H9 (cell line): ENCODE results near the gene MRC1. TPM values are rescaled to one million over a fixed set of nuclear protein-coding genes. Genes with fewer than 3 reads are reported as not detected.

Source experiments
- DNase-seq: peaks from one replicate; pipeline ENCODE4 v3.0.0-alpha.2; 2017
- H2AFZ ChIP-seq: one replicate; pipeline ENCODE4 v1.6.1; 2013; ENCODE audit warnings: mild to moderate bottlenecking, low read length, control low read depth, moderate library complexity
- H2AK5ac ChIP-seq: 2 replicates; pipeline ENCODE4 v1.6.1; 2013; ENCODE audit warnings: low read length, control low read depth, mixed read lengths; ENCODE audit not compliant: insufficient read length
- H2BK120ac ChIP-seq: one replicate; pipeline ENCODE4 v1.6.1; 2013; ENCODE audit warnings: low read depth, mild to moderate bottlenecking, low read length, control low read depth, inconsistent platforms; ENCODE audit not compliant: poor library complexity, severe bottlenecking
- H2BK12ac ChIP-seq: 2 replicates; pipeline ENCODE4 v1.6.1; 2013; ENCODE audit warnings: low read length, control low read depth, mixed read lengths, low read depth; ENCODE audit not compliant: insufficient read length
- H2BK15ac ChIP-seq: 2 replicates; pipeline ENCODE4 v1.6.1; 2013; ENCODE audit warnings: low read depth, low read length, control low read depth
- H2BK20ac ChIP-seq: one replicate; pipeline ENCODE4 v1.6.1; 2013; ENCODE audit warnings: low read depth, mild to moderate bottlenecking, low read length, control low read depth, inconsistent platforms; ENCODE audit not compliant: poor library complexity, severe bottlenecking
- H2BK5ac ChIP-seq: 2 replicates; pipeline ENCODE4 v1.6.1; 2013; ENCODE audit warnings: low read length, control low read depth, mixed read lengths; ENCODE audit not compliant: insufficient read length
- H3K14ac ChIP-seq: 2 replicates; pipeline ENCODE4 v1.6.1; 2013; ENCODE audit warnings: low read length, control low read depth; ENCODE audit not compliant: insufficient read depth
- H3K18ac ChIP-seq: 2 replicates; pipeline ENCODE4 v1.6.1; 2013; ENCODE audit warnings: low read depth, mild to moderate bottlenecking, mixed read lengths, low read length, control low read depth; ENCODE audit not compliant: insufficient read length
- H3K23ac ChIP-seq: 2 replicates; pipeline ENCODE4 v1.6.1; 2013; ENCODE audit warnings: low read length, control low read depth, mixed read lengths, low read depth; ENCODE audit not compliant: insufficient read length
- H3K23me2 ChIP-seq: 2 replicates; pipeline ENCODE4 v1.6.1; 2013; ENCODE audit warnings: low read depth, mild to moderate bottlenecking, mixed read lengths, low read length, control low read depth; ENCODE audit not compliant: insufficient read length, poor library complexity, severe bottlenecking
- H3K27ac ChIP-seq: 2 replicates; pipeline ENCODE4 v1.5.1; 2013; ENCODE audit warnings: low read length, control low read depth, mixed read lengths, low read depth; ENCODE audit not compliant: insufficient read length
- H3K27me3 ChIP-seq: 2 replicates; pipeline ENCODE4 v1.6.1; 2013; ENCODE audit warnings: low read length, control low read depth, inconsistent platforms; ENCODE audit not compliant: insufficient read depth
- H3K4ac ChIP-seq: 2 replicates; pipeline ENCODE4 v1.6.1; 2013; ENCODE audit warnings: low read depth, mild to moderate bottlenecking, control low read depth, inconsistent platforms, low read length, moderate library complexity
- H3K4me1 ChIP-seq: 2 replicates; pipeline ENCODE4 v1.6.1; 2013; ENCODE audit warnings: low read length, control low read depth, inconsistent platforms; ENCODE audit not compliant: insufficient read depth
- H3K4me2 ChIP-seq: 2 replicates; pipeline ENCODE4 v1.6.1; 2013; ENCODE audit warnings: low read length, control low read depth, mixed read lengths; ENCODE audit not compliant: insufficient read length, insufficient read depth
- H3K56ac ChIP-seq: 2 replicates; pipeline ENCODE4 v1.6.1; 2013; ENCODE audit warnings: low read depth, mild to moderate bottlenecking, mixed read lengths, low read length, control low read depth; ENCODE audit not compliant: insufficient read length
- H3K79me1 ChIP-seq: 2 replicates; pipeline ENCODE4 v1.6.1; 2013; ENCODE audit warnings: low read depth, mild to moderate bottlenecking, moderate library complexity, low read length, control low read depth, inconsistent platforms; ENCODE audit not compliant: insufficient read depth, poor library complexity, severe bottlenecking
- H3K79me2 ChIP-seq: 2 replicates; pipeline ENCODE4 v1.6.1; 2013; ENCODE audit warnings: low read length, control low read depth, inconsistent platforms; ENCODE audit not compliant: insufficient read depth
- H3K9ac ChIP-seq: 2 replicates; pipeline ENCODE4 v1.6.1; 2013; ENCODE audit warnings: low read length, control low read depth, mixed read lengths; ENCODE audit not compliant: insufficient read length; ENCODE audit errors: extremely low read depth
- H3K9me3 ChIP-seq: one replicate; pipeline ENCODE4 v1.6.1; 2013; ENCODE audit warnings: low read depth, low read length, inconsistent platforms; ENCODE audit not compliant: control insufficient read depth
- H3T11ph ChIP-seq: one replicate; pipeline ENCODE4 v1.6.1; 2013; ENCODE audit warnings: mild to moderate bottlenecking, low read length, control low read depth, inconsistent platforms
- H4K20me1 ChIP-seq: one replicate; pipeline ENCODE4 v1.6.1; 2013; ENCODE audit not compliant: control insufficient read depth, insufficient read length, insufficient read depth
- H4K5ac ChIP-seq: 2 replicates; pipeline ENCODE4 v1.6.1; 2013; ENCODE audit warnings: low read depth, mild to moderate bottlenecking, mixed read lengths, low read length, control low read depth; ENCODE audit not compliant: insufficient read length
- H4K8ac ChIP-seq: replicated peaks from 2 replicates; pipeline ENCODE4 v1.6.1; 2013; ENCODE audit warnings: low read length, control low read depth, mixed read lengths, low read depth; ENCODE audit not compliant: insufficient read length
- H4K91ac ChIP-seq: 2 replicates; pipeline ENCODE4 v1.6.1; 2013; ENCODE audit warnings: low read depth, mild to moderate bottlenecking, moderate library complexity, mixed read lengths, low read length, control low read depth; ENCODE audit not compliant: insufficient read length
- H3K27ac Mint-ChIP-seq, 3 experiments: 2 replicates in 2 of 3; 3 replicates in 1 of 3; pipeline ENCODE4 v1.8.0; 2020 to 2021; ENCODE audit warnings: mixed read lengths in 3 of 3, mild to moderate bottlenecking in 1 of 3, moderate library complexity in 1 of 3
- H3K27me3 Mint-ChIP-seq: 2 replicates; pipeline ENCODE4 v1.8.0; 2021; ENCODE audit warnings: low read depth, mild to moderate bottlenecking, moderate library complexity, mixed read lengths
- H3K36me3 Mint-ChIP-seq, 3 experiments: 2 replicates in 2 of 3; 3 replicates in 1 of 3; pipeline ENCODE4 v1.8.0; 2020 to 2021; ENCODE audit warnings: low read depth in 3 of 3, mixed read lengths in 3 of 3; ENCODE audit not compliant: insufficient read depth in 1 of 3
- H3K4me1 Mint-ChIP-seq, 2 experiments: 2 replicates each; pipeline ENCODE4 v1.8.0; 2020; ENCODE audit warnings: mixed read lengths in 2 of 2
- H3K4me3 Mint-ChIP-seq, 2 experiments: 2 replicates in 1 of 2; 3 replicates in 1 of 2; pipeline ENCODE4 v1.8.0; 2020 to 2021; ENCODE audit warnings: mild to moderate bottlenecking in 2 of 2, mixed read lengths in 2 of 2, moderate library complexity in 1 of 2
- H3K9me3 Mint-ChIP-seq, 2 experiments: 2 replicates in 1 of 2; 3 replicates in 1 of 2; pipeline ENCODE4 v1.8.0; 2020; ENCODE audit warnings: mild to moderate bottlenecking in 2 of 2, mixed read lengths in 2 of 2, moderate library complexity in 1 of 2
- WGBS: extraction: QIAGEN DNeasy Blood & Tissue Kit; methylation state at CpG from one replicate; pipeline ENCODE4 v1.1.7; 2013; ENCODE audit warnings: missing lambda C conversion rate, low lambda C conversion rate, mixed read lengths; ENCODE audit not compliant: insufficient read length; ENCODE audit errors: extremely low coverage; 5-methylcytosine and 5-hydroxymethylcytosine counted together
- total RNA-seq: library from RNA; stranded (reverse); gene quantifications from 2 replicates; pipeline ENCODE4 v1.2.1, GENCODE V29; 2021
- TF ChIP-seq, protein P1 (sequence below): fragments of 200-600 bp; sonication (generic); conservative IDR thresholded peaks from 3 replicates; pipeline ENCODE4 v1.8.0; 2021; ENCODE audit warnings: antibody characterized with exemption, mild to moderate bottlenecking

The MRC1 gene
- total RNA-seq, 1 experiment from 2014 or later: not detected

DNA sequence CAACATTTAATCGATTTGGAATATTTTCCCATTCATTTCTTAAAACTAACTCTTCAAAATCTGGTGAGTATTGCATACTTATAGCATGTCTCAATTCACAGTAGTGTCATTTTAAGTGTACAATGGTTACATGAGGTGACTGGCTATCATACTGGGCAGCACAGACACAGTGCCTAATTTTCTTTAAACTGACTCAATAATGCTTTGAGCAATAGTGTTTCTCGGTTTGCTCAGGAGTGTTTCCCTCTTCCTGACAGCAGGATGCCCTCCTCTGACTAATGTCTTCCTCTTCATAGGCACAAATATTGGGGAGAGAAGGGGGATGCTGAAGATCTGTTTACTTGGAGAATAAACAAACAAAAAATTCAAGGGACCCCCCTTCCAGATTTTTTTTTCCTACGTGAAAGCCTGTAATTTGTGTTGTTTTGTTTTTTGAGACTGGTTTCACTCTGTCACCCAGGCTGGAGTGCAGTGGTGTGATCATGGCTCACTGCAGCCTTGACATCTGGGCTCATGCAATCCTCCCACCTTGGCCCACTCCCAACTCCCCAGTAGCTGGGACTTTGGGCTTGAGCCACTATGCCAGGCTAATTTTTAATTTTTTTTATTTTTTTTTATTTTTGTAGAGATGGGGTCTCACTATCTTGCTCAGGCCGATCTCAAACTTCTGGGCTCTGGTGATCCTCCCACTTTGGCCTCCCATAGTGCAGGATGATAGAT lies 2.2 kb downstream of the MRC1 start:
- no CpG with 5 or more reads among the region's 4 CpGs for WGBS
- Histone ChIP-seq H2BK120ac (no peak overlapping the region), H3K56ac (no peak overlapping the region), H3K79me1 (no peaks in the 10 kb centered on the region), H3K27me3 (no peaks in the 10 kb centered on the region), H3K9me3 (no peaks in the 10 kb centered on the region), H3K9ac (no peak overlapping the region), H3T11ph (no peak overlapping the region), H2BK12ac (no peak overlapping the region), H2BK15ac (no peak overlapping the region), H3K4me1 (no peaks in the 10 kb centered on the region; the same call in 1 of the 2 replicates), H3K23me2 (no peaks in the 10 kb centered on the region), H3K79me2 (no peaks in the 10 kb centered on the region), H3K23ac (no peak overlapping the region), H3K4ac (no peak overlapping the region), H3K18ac (no peak overlapping the region), H3K27ac (no peak overlapping the region), H3K4me2 (no peak overlapping the region), H4K8ac (no peak overlapping the region), H2AFZ (no peak overlapping the region), H4K5ac (no peak overlapping the region), H4K91ac (no peak overlapping the region), H2AK5ac (no peak overlapping the region), H3K14ac (no peak overlapping the region), H4K20me1 (no peaks in the 10 kb centered on the region), H2BK5ac (no peak overlapping the region), H2BK20ac (no peak overlapping the region)
- Mint-ChIP-seq H3K4me1 (peaks cover 6 to 9% of the 10 kb centered on the region in 2 experiments), H3K27ac (no peak overlapping the region), H3K36me3 (no peaks in the 10 kb centered on the region), H3K9me3 (no peaks in the 10 kb centered on the region), H3K4me3 (no peak overlapping the region), H3K27me3 (no peaks in the 10 kb centered on the region)
- TF ChIP-seq, protein P1, sequence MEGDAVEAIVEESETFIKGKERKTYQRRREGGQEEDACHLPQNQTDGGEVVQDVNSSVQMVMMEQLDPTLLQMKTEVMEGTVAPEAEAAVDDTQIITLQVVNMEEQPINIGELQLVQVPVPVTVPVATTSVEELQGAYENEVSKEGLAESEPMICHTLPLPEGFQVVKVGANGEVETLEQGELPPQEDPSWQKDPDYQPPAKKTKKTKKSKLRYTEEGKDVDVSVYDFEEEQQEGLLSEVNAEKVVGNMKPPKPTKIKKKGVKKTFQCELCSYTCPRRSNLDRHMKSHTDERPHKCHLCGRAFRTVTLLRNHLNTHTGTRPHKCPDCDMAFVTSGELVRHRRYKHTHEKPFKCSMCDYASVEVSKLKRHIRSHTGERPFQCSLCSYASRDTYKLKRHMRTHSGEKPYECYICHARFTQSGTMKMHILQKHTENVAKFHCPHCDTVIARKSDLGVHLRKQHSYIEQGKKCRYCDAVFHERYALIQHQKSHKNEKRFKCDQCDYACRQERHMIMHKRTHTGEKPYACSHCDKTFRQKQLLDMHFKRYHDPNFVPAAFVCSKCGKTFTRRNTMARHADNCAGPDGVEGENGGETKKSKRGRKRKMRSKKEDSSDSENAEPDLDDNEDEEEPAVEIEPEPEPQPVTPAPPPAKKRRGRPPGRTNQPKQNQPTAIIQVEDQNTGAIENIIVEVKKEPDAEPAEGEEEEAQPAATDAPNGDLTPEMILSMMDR: no peak
- no peak for DNase-seq
